NCI-H187 (cell line): ENCODE measurements around the gene VSTM2L.

Experiments
- DNase-seq, 2 experiments: peaks; one replicate each; lab custom pipeline; 2025; lab: John Stamatoyannopoulos, UW

The VSTM2L gene

GRCh38 chr20:37987602-37988290, 84.8 kb downstream of the VSTM2L start:
- DNase-seq = no peak

- no peak for DNase-seq
These were observed 85.5 kb downstream of the VSTM2L start for GRCh38 chr20:37988306-37988954.

- no peak for DNase-seq
These were observed 86.8 kb downstream of the VSTM2L start for GRCh38 chr20:37989601-37990295.

- peak in 1 of 2 experiments; percentile 13 for DNase-seq
These were observed 87.7 kb downstream of the VSTM2L start for GRCh38 chr20:37990571-37991151.

- DNase-seq = no peak
These were observed 88.4 kb downstream of the VSTM2L start for GRCh38 chr20:37991157-37991866.

GRCh38 chr20:37991908-37992307, 89.0 kb downstream of the VSTM2L start:
- DNase-seq = no peak

GRCh38 chr20:37992802-37993409, 90.0 kb downstream of the VSTM2L start:
- DNase-seq = peak; percentile 13 to 69

GRCh38 chr20:37994512-37994911, 91.6 kb downstream of the VSTM2L start:
- DNase-seq = peak; percentile 28 to 55
